GM21737 (cell line): Measurements from ENCODE around the gene ISYNA1.
A peak's percentile ranks its signal among the peaks of the same experiment; 100 is the strongest.
"Not testable (repeated sequence)": the region's sequence is repeated elsewhere in the genome, so short reads cannot be mapped to it uniquely, and the experiment has no call there.

Experiments
- ATAC-seq: cut with Tn5 transposase; IDR thresholded peaks from one replicate; pipeline ENCODE4 v1.9.1; 2021; ENCODE audit warnings: mild to moderate bottlenecking, moderate library complexity; ENCODE audit not compliant: unreplicated experiment

ISYNA1 gene

GRCh38 chr19:18421371-18421959, 16.5 kb downstream of the ISYNA1 start:
- no peak for ATAC-seq

GRCh38 chr19:18420930-18421329, 17.0 kb downstream of the ISYNA1 start:
- no peak for ATAC-seq

GRCh38 chr19:18419699-18420460, 18.1 kb downstream of the ISYNA1 start:
- no peak for ATAC-seq

GRCh38 chr19:18419195-18419698, 18.7 kb downstream of the ISYNA1 start, which contains the start of gene SSBP4:
SSBP4 (plus strand) TSS chr19:18419398; CDS start chr19:18419649, 251 bp downstream.
- peak; percentile 31 for ATAC-seq

- ATAC-seq = no peak
Observed at GRCh38 chr19:18418483-18419194, 19.3 kb downstream of the ISYNA1 start.

GRCh38 chr19:18418029-18418482, 19.9 kb downstream of the ISYNA1 start:
- no peak for ATAC-seq

GRCh38 chr19:18417250-18418028, 20.5 kb downstream of the ISYNA1 start:
- no peak for ATAC-seq

GRCh38 chr19:18416778-18417249, 21.1 kb downstream of the ISYNA1 start:
- no peak for ATAC-seq

GRCh38 chr19:18415178-18415867, 22.6 kb downstream of the ISYNA1 start:
- no peak for ATAC-seq

GRCh38 chr19:18414504-18415177, 23.3 kb downstream of the ISYNA1 start:
- ATAC-seq = no peak

- no peak for ATAC-seq
Observed at GRCh38 chr19:18412610-18413239, 25.2 kb downstream of the ISYNA1 start.

GRCh38 chr19:18408053-18408476, 29.9 kb downstream of the ISYNA1 start:
- ATAC-seq = peak; percentile 67

- ATAC-seq = no peak
Observed at GRCh38 chr19:18406749-18407148, 31.2 kb downstream of the ISYNA1 start.

GRCh38 chr19:18405754-18406153, 32.2 kb downstream of the ISYNA1 start:
- not testable (repeated sequence) for ATAC-seq

- ATAC-seq = not testable (repeated sequence)
Observed at GRCh38 chr19:18402455-18403248, 35.3 kb downstream of the ISYNA1 start.

GRCh38 chr19:18401580-18402112, 36.3 kb downstream of the ISYNA1 start:
- ATAC-seq = no peak

GRCh38 chr19:18399008-18399407, 38.9 kb downstream of the ISYNA1 start:
- no peak for ATAC-seq
